K562 (cell line): ENCODE data around the gene USP22. TPM values are rescaled to one million over a fixed set of nuclear protein-coding genes. Genes with fewer than 3 reads are reported as not detected.

Experiments
- ATAC-seq: fragments of 200-7000 bp; cut with Tn5 transposase; 3 replicates; pipeline ENCODE4 v1.9.1; 2020; ENCODE audit warnings: moderate library complexity
- BruUV-seq: library from RNA; stranded (reverse); fragments of 400-500 nt; replicated peaks from 2 replicates; lab custom pipeline; 2021; lab: Mats Ljungman, UMichigan
- CTCF ChIA-PET: fragments of 300-600 bp; formaldehyde crosslinking; extraction: SDS; loops from one replicate; lab custom pipeline; 2021; ENCODE audit warnings: low intra/inter-chr PET ratio; lab: Yijun Ruan, JAX
- POLR2A ChIA-PET: fragments of 300-600, 350-650 bp; sonication (Branson Sonifier 250); formaldehyde crosslinking; extraction: SDS; loops from one replicate; lab custom pipeline; 2021; ENCODE audit warnings: antibody characterized with exemption, inconsistent platforms; lab: Yijun Ruan, JAX
- DNase-seq, 4 experiments: peaks; one replicate each; pipeline versions ENCODE4 v3.0.0 to v3.0.0-alpha.2; 2011 to 2018; ENCODE audit warnings: low spot score in 3 of 4, mixed read lengths in 3 of 4; ENCODE audit errors: extremely low read depth in 1 of 4
- FAIRE-seq: peaks from 2 replicates; lab custom pipeline; 2011; peaks lifted over from hg19 to GRCh38; lab: Jason Lieb, UNC
- H2AFZ ChIP-seq: 2 replicates; pipeline ENCODE4 v1.6.0; 2011; ENCODE audit warnings: low read depth, low read length, control low read depth, inconsistent platforms
- H3K27ac ChIP-seq: fragments of 200-600 bp; 3 replicates; pipeline ENCODE4 v1.8.0; 2011; ENCODE audit warnings: low read depth, mild to moderate bottlenecking, control low read depth, inconsistent platforms, low read length, moderate library complexity, mixed read lengths; ENCODE audit errors: extremely low read depth
- H3K27me3 ChIP-seq, 2 experiments: fragments of 300-600 bp in 1 of 2; 2 replicates in 1 of 2; 3 replicates in 1 of 2; pipeline versions ENCODE4 v1.6.0 to v1.8.0; 2011; ENCODE audit warnings: inconsistent platforms in 2 of 2, low read length in 2 of 2, mild to moderate bottlenecking in 1 of 2, mixed read lengths in 1 of 2, moderate library complexity in 1 of 2; ENCODE audit not compliant: control insufficient read depth in 2 of 2, insufficient read depth in 2 of 2
- H3K36me3 ChIP-seq: fragments of 300-600 bp; 3 replicates; pipeline ENCODE4 v1.8.0; 2011; ENCODE audit warnings: mild to moderate bottlenecking, low read length, inconsistent platforms; ENCODE audit not compliant: control insufficient read depth, insufficient read depth
- H3K4me1 ChIP-seq, 2 experiments: fragments of 200-600 bp in 1 of 2; replicated peaks in 1 of 2; 2 replicates in 1 of 2; 3 replicates in 1 of 2; pipeline versions ENCODE4 v1.5.1 to v1.8.0; 2011; ENCODE audit warnings: inconsistent platforms in 2 of 2, low read length in 2 of 2, mild to moderate bottlenecking in 1 of 2, mixed read lengths in 1 of 2, moderate library complexity in 1 of 2; ENCODE audit not compliant: control insufficient read depth in 2 of 2, insufficient read depth in 2 of 2
- H3K4me2 ChIP-seq: 2 replicates; pipeline ENCODE4 v1.6.1; 2011; ENCODE audit warnings: low read length, control low read depth, inconsistent platforms, mixed read lengths; ENCODE audit not compliant: insufficient read depth
- H3K4me3 ChIP-seq: fragments of 200-600 bp; sonication (generic), shearing (Covaris generic); 2 replicates; pipeline ENCODE4 v1.5.1; 2016; ENCODE audit warnings: control low read depth, inconsistent platforms
- H3K79me2 ChIP-seq: fragments of 200-600 bp; 3 replicates; pipeline ENCODE4 v1.8.0; 2011; ENCODE audit warnings: low read length, inconsistent platforms; ENCODE audit not compliant: control insufficient read depth, insufficient read depth
- H3K9ac ChIP-seq, 2 experiments: 2 replicates each; pipeline versions ENCODE4 v1.6.0 to v1.6.1; 2011; ENCODE audit warnings: low read depth in 2 of 2, low read length in 2 of 2, control low read depth in 1 of 2, inconsistent platforms in 1 of 2, mild to moderate bottlenecking in 1 of 2, mixed read lengths in 1 of 2; ENCODE audit not compliant: insufficient read depth in 1 of 2
- H3K9me1 ChIP-seq: one replicate; pipeline ENCODE4 v1.6.0; 2011; ENCODE audit warnings: inconsistent platforms, mild to moderate bottlenecking, low read length, moderate library complexity; ENCODE audit not compliant: control insufficient read depth, insufficient read depth
- H3K9me3 ChIP-seq: replicated peaks from 2 replicates; pipeline ENCODE4 v1.5.1; 2011; ENCODE audit warnings: low read depth, low read length, inconsistent platforms; ENCODE audit not compliant: control insufficient read depth, insufficient read depth
- H4K20me1 ChIP-seq: replicated peaks from 2 replicates; pipeline ENCODE4 v1.6.1; 2011; ENCODE audit warnings: low read length, inconsistent platforms, mixed read lengths; ENCODE audit not compliant: control insufficient read depth, insufficient read depth
- HDAC2 ChIP-seq: fragments of 450-650 bp; IDR thresholded peaks from 2 replicates; pipeline ENCODE4 v1.6.1; 2016; ENCODE audit warnings: mild to moderate bottlenecking
- JUND ChIP-seq, 2 experiments: IDR thresholded peaks; 2 replicates in 1 of 2; 3 replicates in 1 of 2; pipeline ENCODE4 v1.6.1; 2011; ENCODE audit warnings: borderline replicate concordance in 2 of 2, low read depth in 2 of 2, low read length in 2 of 2, improper control_type of control experiment in 1 of 2, missing biosample characterization in 1 of 2, missing genetic modification characterization in 1 of 2, missing genetic modification reagents in 1 of 2
- LCOR ChIP-seq: sonication (generic); formaldehyde crosslinking; IDR thresholded peaks from 2 replicates; pipeline ENCODE4 v1.8.0; 2022; ENCODE audit warnings: mild to moderate bottlenecking, missing genetic modification reagents
- NUFIP1 ChIP-seq: fragments of 450-650 bp; IDR thresholded peaks from 2 replicates; pipeline ENCODE4 v1.6.1; 2018; ENCODE audit not compliant: partially characterized antibody
- SAFB ChIP-seq: fragments of 200-400 bp; formaldehyde crosslinking; IDR thresholded peaks from 2 replicates; pipeline ENCODE4 v1.6.1; 2017; ENCODE audit warnings: low read depth, low read length, borderline replicate concordance
- SP1 ChIP-seq: sonication (generic); formaldehyde crosslinking; IDR thresholded peaks from 2 replicates; pipeline ENCODE4 v1.8.1; 2022; ENCODE audit warnings: mild to moderate bottlenecking, missing genetic modification reagents
- SRF ChIP-seq, 2 experiments: fragments of 250-450, 450-650 bp in 1 of 2; sonication (Bioruptor Pico) in 1 of 2; sonication (generic) in 1 of 2; formaldehyde crosslinking; IDR thresholded peaks; 2 replicates each; pipeline versions ENCODE4 v1.5.0 to v1.5.1; 2020 to 2022; ENCODE audit warnings: mild to moderate bottlenecking in 1 of 2, missing genetic modification reagents in 1 of 2
- SRSF1 ChIP-seq: fragments of 200-400 bp; formaldehyde crosslinking; IDR thresholded peaks from 2 replicates; pipeline ENCODE4 v1.6.1; 2017; ENCODE audit warnings: mild to moderate bottlenecking, low read depth, low read length, moderate library complexity
- ZNF253 ChIP-seq: fragments of 250-450 bp; sonication (Bioruptor Pico); conservative IDR thresholded peaks from 2 replicates; pipeline ENCODE4 v1.6.1; 2021; ENCODE audit warnings: mild to moderate bottlenecking
- ZNF408 ChIP-seq: fragments of 250-450 bp; sonication (Bioruptor Pico); IDR thresholded peaks from 2 replicates; pipeline ENCODE4 v1.4.0; 2020; ENCODE audit warnings: low read depth, mild to moderate bottlenecking, moderate library complexity
- ZNF507 ChIP-seq: conservative IDR thresholded peaks from 2 replicates; pipeline ENCODE4 v1.6.1; 2017; ENCODE audit warnings: missing genetic modification characterization, missing compliant biosample characterization
- WGBS: fragments of 100-300 bp; shearing (Covaris generic); methylation state at CpG from one replicate; pipeline ENCODE4 v1.1.6; 2016; ENCODE audit warnings: low coverage, mixed read lengths; ENCODE audit not compliant: insufficient coverage; ENCODE audit errors: missing lambda C conversion rate; 5-methylcytosine and 5-hydroxymethylcytosine counted together
- in situ Hi-C: fragments of 300-500 bp; cut with MboI; formaldehyde crosslinking; loops from 4 replicates; pipeline ENCODE4 v1.15.0; 2018; ENCODE audit warnings: inconsistent platforms, mixed read lengths
- intact Hi-C: fragments of 100-400 bp; cut with micrococcal nuclease; formaldehyde crosslinking; loops from 2 replicates; pipeline ENCODE4 v1.14.2; 2022
- polyA plus RNA-seq, 8 experiments: library from polyadenylated mRNA; depleted of rRNA in 4 of 8; stranded (reverse) in 5 of 8; unstranded in 3 of 8; fragments of >200 nt; fragmentation: Nextera tagmentation in 2 of 8; fragmentation: Illumina TruSeq in 1 of 8; extraction: Ambion mirVana in 2 of 8; extraction: Trizol in 1 of 8; gene quantifications; 2 replicates each; pipeline versions ENCODE4 v1.2.1 to v1.2.3, GENCODE V29; 2011 to 2014; ENCODE audit warnings: inconsistent platforms in 1 of 8, missing spikeins in 1 of 8
- total RNA-seq, 7 experiments: library from RNA; depleted of rRNA in 6 of 7; stranded (reverse); fragments of >200 nt in 6 of 7; fragmentation: Illumina TruSeq in 2 of 7; extraction: Trizol in 2 of 7; gene quantifications; 2 replicates each; pipeline versions ENCODE4 v1.2.1 to v1.2.3, GENCODE V29; 2011 to 2021; ENCODE audit warnings: low replicate concordance in 1 of 7
- TF ChIP-seq, protein P1 (sequence below): fragments of 450-650 bp; IDR thresholded peaks from 2 replicates; pipeline ENCODE4 v1.6.1; 2016; ENCODE audit warnings: borderline replicate concordance

The USP22 gene
- total and polyA plus RNA-seq, 9 of the 15 experiments (the other 6 are each of a cell fraction or from before 2014, with no cell fraction given), result 6.5 to 113 (median 58.9) TPM

DNA sequence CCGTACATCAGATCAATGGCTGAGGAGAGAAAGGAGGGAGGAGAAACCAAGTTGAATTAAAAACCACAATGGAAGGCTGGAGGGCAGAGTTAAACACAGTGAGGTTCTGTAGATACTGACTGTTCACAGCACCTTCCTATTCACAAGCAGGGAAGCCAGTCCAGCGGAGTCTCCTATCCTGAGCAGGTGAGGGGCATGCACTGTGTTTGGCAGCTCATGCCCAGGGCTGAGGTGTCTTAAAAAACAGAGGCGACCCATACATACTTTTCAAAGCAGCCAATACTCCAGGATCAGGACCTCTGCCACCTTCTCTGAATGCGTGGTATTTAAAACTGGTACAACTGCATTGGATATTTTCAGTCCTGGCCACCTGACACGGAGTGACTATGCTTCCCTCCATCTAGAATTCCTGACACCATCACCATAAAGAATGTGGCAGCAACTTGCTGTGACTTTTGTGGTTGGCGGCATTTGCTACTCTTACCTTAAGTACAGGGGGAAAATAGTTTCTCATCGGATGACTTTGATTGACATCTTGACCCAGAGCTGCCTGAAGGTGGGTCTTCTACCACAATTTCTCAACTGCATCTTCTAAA is 21.5 kb downstream of the USP22 start:
- H2AFZ ChIP-seq, result no peak overlapping the region
- FAIRE-seq, result no peak
- in situ Hi-C loops (no loop called here), intact Hi-C loops (no loop called here)
- no peak overlapping the region for H3K27ac ChIP-seq
- H3K9ac ChIP-seq, result no peak overlapping the region
- no peak for DNase-seq
- H3K9me3 ChIP-seq, result no peaks in the 10 kb centered on the region
- BruUV-seq, result no TSS peak
- H3K4me3 ChIP-seq, result no peak overlapping the region
- peaks cover 17% of the 10 kb centered on the region for H4K20me1 ChIP-seq
- ATAC-seq, result no peak
- WGBS, result 87% methylated on average over 7 of the region's 7 CpGs
- POLR2A ChIA-PET, result no interaction called here
- no peaks in the 10 kb centered on the region for H3K4me1 ChIP-seq
- peaks cover 92% of the 10 kb centered on the region for H3K36me3 ChIP-seq
- no peaks in the 10 kb centered on the region for H3K9me1 ChIP-seq
- CTCF ChIA-PET, result no interaction called here
- H3K27me3 ChIP-seq, result no peaks in the 10 kb centered on the region
- H3K4me2 ChIP-seq, result no peak overlapping the region
- peaks cover 59% of the 10 kb centered on the region for H3K79me2 ChIP-seq
- no peak for TF ChIP-seq SP1 (CRISPR knock-in tag)
- TF ChIP-seq ZNF408 (CRISPR knock-in tag), result no peak
- no peak for TF ChIP-seq LCOR (CRISPR knock-in tag)
- no peak for TF ChIP-seq ZNF507 (tag)
- TF ChIP-seq NUFIP1, result no peak
- no peak for TF ChIP-seq ZNF253
- TF ChIP-seq HDAC2, result no peak
- no peak for TF ChIP-seq SRSF1
- TF ChIP-seq, protein P1, sequence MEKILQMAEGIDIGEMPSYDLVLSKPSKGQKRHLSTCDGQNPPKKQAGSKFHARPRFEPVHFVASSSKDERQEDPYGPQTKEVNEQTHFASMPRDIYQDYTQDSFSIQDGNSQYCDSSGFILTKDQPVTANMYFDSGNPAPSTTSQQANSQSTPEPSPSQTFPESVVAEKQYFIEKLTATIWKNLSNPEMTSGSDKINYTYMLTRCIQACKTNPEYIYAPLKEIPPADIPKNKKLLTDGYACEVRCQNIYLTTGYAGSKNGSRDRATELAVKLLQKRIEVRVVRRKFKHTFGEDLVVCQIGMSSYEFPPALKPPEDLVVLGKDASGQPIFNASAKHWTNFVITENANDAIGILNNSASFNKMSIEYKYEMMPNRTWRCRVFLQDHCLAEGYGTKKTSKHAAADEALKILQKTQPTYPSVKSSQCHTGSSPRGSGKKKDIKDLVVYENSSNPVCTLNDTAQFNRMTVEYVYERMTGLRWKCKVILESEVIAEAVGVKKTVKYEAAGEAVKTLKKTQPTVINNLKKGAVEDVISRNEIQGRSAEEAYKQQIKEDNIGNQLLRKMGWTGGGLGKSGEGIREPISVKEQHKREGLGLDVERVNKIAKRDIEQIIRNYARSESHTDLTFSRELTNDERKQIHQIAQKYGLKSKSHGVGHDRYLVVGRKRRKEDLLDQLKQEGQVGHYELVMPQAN, result no peak
- TF ChIP-seq SAFB, result no peak
- TF ChIP-seq JUND (IDR thresholded peaks at IDR 0.05; ENCODE audit: borderline replicate concordance, low read depth, low read length), result no peak
- TF ChIP-seq JUND (tag; IDR thresholded peaks at IDR 0.05; ENCODE audit: borderline replicate concordance, low read depth, low read length), result no peak
- no peak for TF ChIP-seq SRF (CRISPR knock-in tag; IDR thresholded peaks at IDR 0.05)
